ENCODE results near the gene PHOSPHO1. TPM values are rescaled to one million over a fixed set of nuclear protein-coding genes. Genes with fewer than 3 reads are reported as not detected.

The PHOSPHO1 gene
- total RNA-seq, 1 donor from 2014 or later = not detected

DNA sequence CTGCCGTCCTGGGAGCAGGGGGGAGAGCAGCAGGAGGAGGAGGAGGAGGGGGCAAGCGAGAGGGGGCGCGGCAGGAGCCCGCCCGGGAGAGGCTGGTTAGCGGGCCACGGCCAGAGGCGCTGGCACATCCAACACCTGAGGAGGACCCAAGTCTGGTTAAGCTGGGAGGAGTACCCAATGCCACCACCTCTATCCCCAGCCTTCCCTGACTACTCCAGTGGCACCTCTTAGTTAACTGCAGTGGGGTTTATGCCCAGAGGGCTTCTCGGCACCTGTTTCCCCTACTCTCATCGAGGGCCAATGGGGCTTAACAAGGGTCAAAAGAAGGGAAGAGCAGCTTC is 5.6 kb downstream of the PHOSPHO1 start:
- DNase-seq (ENCODE audit: low read depth) = no peak
- H3K27me3 ChIP-seq (ENCODE audit: control insufficient read depth, insufficient read depth, low read length) = peaks cover 35% of the 10 kb centered on the region
- H3K4me3 ChIP-seq (ENCODE audit: low read depth, low read length) = no peak overlapping the region
- H3K36me3 ChIP-seq (ENCODE audit: control insufficient read depth, insufficient read depth, low read length) = no peaks in the 10 kb centered on the region
- TF ChIP-seq, protein P1, sequence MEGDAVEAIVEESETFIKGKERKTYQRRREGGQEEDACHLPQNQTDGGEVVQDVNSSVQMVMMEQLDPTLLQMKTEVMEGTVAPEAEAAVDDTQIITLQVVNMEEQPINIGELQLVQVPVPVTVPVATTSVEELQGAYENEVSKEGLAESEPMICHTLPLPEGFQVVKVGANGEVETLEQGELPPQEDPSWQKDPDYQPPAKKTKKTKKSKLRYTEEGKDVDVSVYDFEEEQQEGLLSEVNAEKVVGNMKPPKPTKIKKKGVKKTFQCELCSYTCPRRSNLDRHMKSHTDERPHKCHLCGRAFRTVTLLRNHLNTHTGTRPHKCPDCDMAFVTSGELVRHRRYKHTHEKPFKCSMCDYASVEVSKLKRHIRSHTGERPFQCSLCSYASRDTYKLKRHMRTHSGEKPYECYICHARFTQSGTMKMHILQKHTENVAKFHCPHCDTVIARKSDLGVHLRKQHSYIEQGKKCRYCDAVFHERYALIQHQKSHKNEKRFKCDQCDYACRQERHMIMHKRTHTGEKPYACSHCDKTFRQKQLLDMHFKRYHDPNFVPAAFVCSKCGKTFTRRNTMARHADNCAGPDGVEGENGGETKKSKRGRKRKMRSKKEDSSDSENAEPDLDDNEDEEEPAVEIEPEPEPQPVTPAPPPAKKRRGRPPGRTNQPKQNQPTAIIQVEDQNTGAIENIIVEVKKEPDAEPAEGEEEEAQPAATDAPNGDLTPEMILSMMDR (IDR thresholded peaks at IDR 0.05; ENCODE audit: insufficient read depth, low read length, severe bottlenecking) = no peak
- no peak for FAIRE-seq

DNA sequence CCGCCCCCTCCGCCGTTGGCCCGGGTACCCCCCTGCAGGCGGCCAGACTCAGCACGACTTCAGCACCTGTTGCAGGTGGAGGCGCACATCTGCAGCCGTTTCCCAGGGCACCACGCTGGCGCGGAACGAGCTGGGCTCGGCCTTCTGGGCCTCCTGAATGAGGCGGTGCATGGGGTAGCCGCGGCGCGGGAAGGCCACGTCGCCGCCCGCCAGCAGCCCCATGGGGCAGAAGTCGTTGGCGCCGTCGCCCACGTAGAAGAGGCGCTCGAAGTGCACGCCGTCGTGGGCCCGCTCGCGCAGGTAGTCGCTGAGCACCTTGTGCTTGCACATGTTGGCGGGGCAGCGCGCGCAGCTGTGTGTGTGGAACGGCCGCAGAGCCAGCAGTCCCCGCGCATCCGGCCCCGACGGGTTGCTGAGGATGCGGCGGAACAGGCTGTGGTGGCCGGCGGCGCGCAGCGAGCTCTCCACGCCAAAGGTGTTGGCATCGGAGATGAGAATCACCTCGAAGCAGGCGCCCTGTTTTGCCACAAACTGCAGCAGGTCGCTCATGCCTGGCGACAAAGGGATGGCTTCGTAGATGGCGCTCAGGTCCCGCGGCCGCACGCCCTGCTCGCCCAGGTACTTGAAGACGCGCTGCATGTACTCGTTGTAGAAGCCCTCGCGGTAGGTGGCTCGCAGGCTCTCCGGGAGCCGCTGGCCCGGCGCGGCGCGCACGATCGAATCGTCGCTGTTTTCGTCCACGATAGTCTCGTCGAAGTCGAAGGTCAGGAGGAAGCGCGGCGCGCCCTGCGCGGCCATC is 6.2 kb downstream of the PHOSPHO1 start:
- Histone ChIP-seq H3K4me3 (ENCODE audit: low read depth, low read length) (no peak overlapping the region), H3K36me3 (ENCODE audit: control insufficient read depth, insufficient read depth, low read length) (no peaks in the 10 kb centered on the region), H3K27me3 (ENCODE audit: control insufficient read depth, insufficient read depth, low read length) (peaks cover 33% of the 10 kb centered on the region)
- FAIRE-seq (no peak), DNase-seq (ENCODE audit: low read depth) (no peak)
- TF ChIP-seq, protein P1 (IDR thresholded peaks at IDR 0.05; ENCODE audit: insufficient read depth, low read length, severe bottlenecking) = no peak

DNA sequence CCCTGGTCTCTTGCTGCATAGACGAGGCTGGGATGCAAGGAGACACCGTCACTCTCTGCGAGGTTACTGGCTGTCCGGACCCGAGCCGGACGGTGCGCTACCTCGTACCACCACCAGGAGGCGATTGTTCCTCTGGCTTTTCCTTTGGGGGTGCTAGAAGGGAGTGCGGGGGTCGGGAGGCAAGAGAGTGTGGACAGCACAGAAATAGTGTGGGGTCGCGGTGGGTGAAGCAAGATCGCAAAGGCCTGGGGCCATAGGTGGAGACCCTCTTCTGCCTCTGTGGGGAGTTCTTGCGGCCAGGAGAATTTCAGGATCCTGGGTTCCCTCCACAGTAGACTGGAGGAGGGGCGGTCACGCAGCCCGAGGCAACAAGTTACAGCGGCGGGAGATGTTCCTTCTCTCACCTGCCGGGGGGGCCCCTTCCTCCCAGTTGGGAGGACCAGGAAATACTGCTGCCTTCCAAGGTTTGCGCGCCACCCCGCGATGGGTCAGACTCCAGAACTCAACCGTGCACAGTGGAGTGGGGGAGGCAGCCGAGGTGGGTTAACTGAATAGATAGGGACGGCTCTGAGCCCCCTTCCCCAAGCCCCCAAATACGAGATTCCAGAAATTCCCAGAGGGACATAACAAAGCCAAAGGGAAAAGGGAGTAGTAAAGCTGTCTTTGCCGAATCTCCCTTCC is 6.9 kb downstream of the PHOSPHO1 start:
- H3K36me3 ChIP-seq (ENCODE audit: control insufficient read depth, insufficient read depth, low read length) = no peaks in the 10 kb centered on the region
- TF ChIP-seq, protein P1 (IDR thresholded peaks at IDR 0.05; ENCODE audit: insufficient read depth, low read length, severe bottlenecking) = peak; percentile 84
- H3K27me3 ChIP-seq (ENCODE audit: control insufficient read depth, insufficient read depth, low read length) = peaks cover 33% of the 10 kb centered on the region
- DNase-seq (ENCODE audit: low read depth) (no peak), FAIRE-seq (no peak)
- no peak overlapping the region for H3K4me3 ChIP-seq (ENCODE audit: low read depth, low read length)

DNA sequence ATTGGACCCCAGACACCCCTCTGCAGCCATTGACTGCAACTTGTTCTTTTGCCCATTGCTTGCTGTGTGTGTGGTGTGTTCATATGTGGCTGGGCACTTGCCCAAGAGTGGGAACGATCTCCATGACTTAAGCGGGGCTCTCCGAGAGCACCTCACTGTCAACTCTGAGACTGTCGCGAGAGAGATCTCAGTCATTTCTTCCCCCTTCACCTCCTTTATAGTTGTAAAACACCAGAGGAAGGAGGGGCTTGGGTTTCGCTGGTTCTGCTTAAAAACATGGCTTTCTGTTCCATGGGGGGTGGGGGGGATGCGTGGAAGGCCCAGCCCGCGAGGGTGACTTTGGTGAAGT is 7.4 kb downstream of the PHOSPHO1 start:
- Histone ChIP-seq H3K27me3 (ENCODE audit: control insufficient read depth, insufficient read depth, low read length) (peaks cover 33% of the 10 kb centered on the region), H3K36me3 (ENCODE audit: control insufficient read depth, insufficient read depth, low read length) (no peaks in the 10 kb centered on the region), H3K4me3 (ENCODE audit: low read depth, low read length) (no peak overlapping the region)
- no peak for FAIRE-seq
- TF ChIP-seq, protein P1 (IDR thresholded peaks at IDR 0.05; ENCODE audit: insufficient read depth, low read length, severe bottlenecking) = no peak
- no peak for DNase-seq (ENCODE audit: low read depth)

DNA sequence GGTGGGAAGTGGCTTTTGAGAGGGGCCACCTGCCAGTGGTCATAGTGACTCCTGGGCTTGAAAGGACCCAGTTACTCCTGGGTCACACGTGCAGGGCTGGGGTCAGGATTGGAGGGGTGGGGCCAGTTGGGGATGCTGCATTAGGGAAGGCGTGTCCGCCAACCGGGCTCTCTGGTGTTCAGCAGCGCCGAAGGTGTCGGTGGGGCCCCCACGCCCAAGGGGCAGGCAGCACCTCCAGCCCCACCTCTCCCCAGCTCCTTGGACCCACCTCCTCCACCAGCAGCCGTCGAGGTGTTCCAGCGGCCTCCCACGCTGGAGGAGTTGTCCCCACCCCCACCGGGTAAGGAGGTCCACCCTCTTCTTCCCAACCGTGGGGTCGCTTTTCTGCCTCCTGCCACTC is 10.6 kb downstream of the PHOSPHO1 start:
- TF ChIP-seq, protein P1 (IDR thresholded peaks at IDR 0.05; ENCODE audit: insufficient read depth, low read length, severe bottlenecking) = no peak
- H3K4me3 ChIP-seq (ENCODE audit: low read depth, low read length) = no peak overlapping the region
- no peaks in the 10 kb centered on the region for H3K36me3 ChIP-seq (ENCODE audit: control insufficient read depth, insufficient read depth, low read length)
- FAIRE-seq (no peak), DNase-seq (ENCODE audit: low read depth) (no peak)
- peaks cover 27% of the 10 kb centered on the region for H3K27me3 ChIP-seq (ENCODE audit: control insufficient read depth, insufficient read depth, low read length)

Measured in bronchial epithelial cell (primary cell).